Right lobe of liver (tissue), 6 donors: ENCODE results near the gene SLAMF8. TPM values are rescaled to one million over a fixed set of nuclear protein-coding genes. Genes with fewer than 3 reads are reported as not detected.

ENCODE experiments used
- ATAC-seq, 4 donors: fragments of 200-7000 bp; cut with Tn5 transposase; one replicate each; pipeline ENCODE4 v1.9.1; 2020; ENCODE audit warnings: mild to moderate bottlenecking in 4 of 4, moderate library complexity in 4 of 4
- DNase-seq, 3 donors: peaks; one replicate each; pipeline ENCODE4 v3.0.0-alpha.2; 2020
- H3K27ac ChIP-seq, 3 donors: fragments of 200-600 bp; one replicate each; pipeline ENCODE4 v1.8.0; 2022
- H3K27me3 ChIP-seq, 2 donors: fragments of 200-600 bp; one replicate each; pipeline ENCODE4 v1.8.0; 2022
- H3K36me3 ChIP-seq, 4 donors: fragments of 200-600 bp; sonication (generic) in 1 of 4; one replicate each; pipeline versions ENCODE4 v1.5.1 to v1.8.0; 2017 to 2022; ENCODE audit warnings: control low read depth in 1 of 4
- H3K4me1 ChIP-seq, 4 donors: fragments of 200-600 bp; sonication (generic) in 1 of 4; one replicate each; pipeline versions ENCODE4 v1.5.1 to v1.8.0; 2017 to 2022; ENCODE audit warnings: control low read depth in 1 of 4
- H3K4me3 ChIP-seq, 3 donors: fragments of 200-600 bp; one replicate each; pipeline ENCODE4 v1.8.0; 2022
- H3K9me3 ChIP-seq, 4 donors: fragments of 200-600 bp; sonication (generic) in 1 of 4; one replicate each; pipeline versions ENCODE4 v1.5.1 to v1.8.0; 2017 to 2022; ENCODE audit warnings: control low read depth in 1 of 4
- POLR2A ChIP-seq: fragments of 450-650 bp; IDR thresholded peaks from one replicate; pipeline ENCODE4 v1.6.1; 2017; ENCODE audit warnings: antibody characterized with exemption, mild to moderate bottlenecking
- WGBS: methylation state at CpG from one replicate; pipeline ENCODE4 v1.1.6; 2018; ENCODE audit warnings: low coverage, low lambda C conversion rate; ENCODE audit not compliant: insufficient coverage; ENCODE audit errors: missing lambda C conversion rate; 5-methylcytosine and 5-hydroxymethylcytosine counted together
- intact Hi-C, 2 donors: fragments of 100-400 bp; cut with DNase I; formaldehyde crosslinking; loops; one replicate each; pipeline versions ENCODE4 v1.11.2 to v1.14.1; 2022
- total RNA-seq, 6 experiments: library from RNA; depleted of rRNA in 2 of 6; stranded (reverse); fragments of >200 nt in 2 of 6; fragmentation: NEBNext Ultra II Directional in 3 of 6; extraction: Animal tissue kit (Norgen Biotek cat#: 25700) in 3 of 6; gene quantifications; one replicate each; pipeline versions ENCODE4 v1.1.0 to v1.2.4, GENCODE V29; 2016 to 2023
- TF ChIP-seq, protein P1 (sequence below), 4 donors: fragments of 200-600 bp in 3 of 4; fragments of 450-650 bp in 1 of 4; IDR thresholded peaks; one replicate each; pipeline versions ENCODE4 v1.5.1 to v1.8.0; 2016 to 2022; ENCODE audit warnings: antibody characterized with exemption in 4 of 4, mild to moderate bottlenecking in 2 of 4
- donor health status: DM: no; HTN: yes; CAD: no.
- donor health status: DM: no; HTN: no; CAD: no.
- donor health status: DM: no; HTN: no; CAD: no.
- donor health status: DM: no; HTN: yes; CAD: no.
- donor health status: DM: no; HTN: yes; CAD: no.

Gene SLAMF8
- total RNA-seq, 6 experiments from 2014 or later = 0.33 to 5.7 (median 2.5) TPM

DNA sequence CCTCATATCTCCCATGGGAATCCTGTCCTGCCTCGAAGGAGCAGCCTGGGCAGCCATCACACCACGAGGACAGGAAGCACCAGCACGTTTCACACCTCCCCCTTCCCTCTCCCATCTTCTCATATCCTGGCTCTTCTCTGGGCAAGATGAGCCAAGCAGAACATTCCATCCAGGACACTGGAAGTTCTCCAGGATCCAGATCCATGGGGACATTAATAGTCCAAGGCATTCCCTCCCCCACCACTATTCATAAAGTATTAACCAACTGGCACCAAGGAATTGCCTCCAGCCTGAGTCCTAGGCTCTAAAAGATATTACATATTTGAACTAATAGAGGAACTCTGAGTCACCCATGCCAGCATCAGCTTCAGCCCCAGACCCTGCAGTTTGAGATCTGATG, 8.7 kb downstream of the SLAMF8 start:
- DNase-seq (no peak), ATAC-seq (no peak)
- no CpG with 5 or more reads among the region's 3 CpGs for WGBS
- Histone ChIP-seq H3K4me3 (no peak overlapping the region), H3K27ac (no peak overlapping the region), H3K9me3 (no peaks in the 10 kb centered on the region), H3K36me3 (no peaks in the 10 kb centered on the region), H3K27me3 (no peaks in the 10 kb centered on the region), H3K4me1 (no peaks in the 10 kb centered on the region)
- intact Hi-C loops = no loop called here
- TF ChIP-seq POLR2A = no peak
- TF ChIP-seq, protein P1, sequence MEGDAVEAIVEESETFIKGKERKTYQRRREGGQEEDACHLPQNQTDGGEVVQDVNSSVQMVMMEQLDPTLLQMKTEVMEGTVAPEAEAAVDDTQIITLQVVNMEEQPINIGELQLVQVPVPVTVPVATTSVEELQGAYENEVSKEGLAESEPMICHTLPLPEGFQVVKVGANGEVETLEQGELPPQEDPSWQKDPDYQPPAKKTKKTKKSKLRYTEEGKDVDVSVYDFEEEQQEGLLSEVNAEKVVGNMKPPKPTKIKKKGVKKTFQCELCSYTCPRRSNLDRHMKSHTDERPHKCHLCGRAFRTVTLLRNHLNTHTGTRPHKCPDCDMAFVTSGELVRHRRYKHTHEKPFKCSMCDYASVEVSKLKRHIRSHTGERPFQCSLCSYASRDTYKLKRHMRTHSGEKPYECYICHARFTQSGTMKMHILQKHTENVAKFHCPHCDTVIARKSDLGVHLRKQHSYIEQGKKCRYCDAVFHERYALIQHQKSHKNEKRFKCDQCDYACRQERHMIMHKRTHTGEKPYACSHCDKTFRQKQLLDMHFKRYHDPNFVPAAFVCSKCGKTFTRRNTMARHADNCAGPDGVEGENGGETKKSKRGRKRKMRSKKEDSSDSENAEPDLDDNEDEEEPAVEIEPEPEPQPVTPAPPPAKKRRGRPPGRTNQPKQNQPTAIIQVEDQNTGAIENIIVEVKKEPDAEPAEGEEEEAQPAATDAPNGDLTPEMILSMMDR (IDR thresholded peaks at IDR 0.05) = no peak

DNA sequence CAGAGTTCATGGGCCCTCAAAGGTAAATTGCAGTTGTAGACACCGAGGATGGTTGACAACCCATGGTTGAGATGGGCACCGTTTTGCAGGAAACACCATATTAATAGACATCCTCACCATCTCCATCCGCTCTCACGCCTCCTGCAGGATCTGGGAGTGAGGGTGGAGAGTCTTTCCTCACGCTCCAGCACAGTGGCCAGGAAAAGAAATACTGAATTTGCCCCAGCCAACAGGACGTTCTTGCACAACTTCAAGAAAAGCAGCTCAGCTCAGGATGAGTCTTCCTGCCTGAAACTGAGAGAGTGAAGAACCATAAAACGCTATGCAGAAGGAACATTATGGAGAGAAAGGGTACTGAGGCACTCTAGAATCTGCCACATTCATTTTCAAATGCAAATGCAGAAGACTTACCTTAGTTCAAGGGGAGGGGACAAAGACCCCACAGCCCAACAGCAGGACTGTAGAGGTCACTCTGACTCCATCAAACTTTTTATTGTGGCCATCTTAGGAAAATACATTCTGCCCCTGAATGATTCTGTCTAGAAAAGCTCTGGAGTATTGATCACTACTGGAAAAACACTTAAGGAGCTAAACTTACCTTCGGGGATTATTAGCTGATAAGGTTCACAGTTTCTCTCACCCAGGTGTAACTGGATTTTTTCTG, 9.3 kb downstream of the SLAMF8 start:
- no peak overlapping the region for H3K4me3 ChIP-seq
- intact Hi-C loops = no loop called here
- no peaks in the 10 kb centered on the region for H3K9me3 ChIP-seq
- no peak for TF ChIP-seq POLR2A
- TF ChIP-seq, protein P1 (IDR thresholded peaks at IDR 0.05) = no peak
- H3K27me3 ChIP-seq = no peaks in the 10 kb centered on the region
- no peak overlapping the region for H3K27ac ChIP-seq
- DNase-seq = no peak
- ATAC-seq = no peak
- 68% methylated on average over 4 of the region's 8 CpGs for WGBS
- no peaks in the 10 kb centered on the region for H3K36me3 ChIP-seq
- no peaks in the 10 kb centered on the region for H3K4me1 ChIP-seq

DNA sequence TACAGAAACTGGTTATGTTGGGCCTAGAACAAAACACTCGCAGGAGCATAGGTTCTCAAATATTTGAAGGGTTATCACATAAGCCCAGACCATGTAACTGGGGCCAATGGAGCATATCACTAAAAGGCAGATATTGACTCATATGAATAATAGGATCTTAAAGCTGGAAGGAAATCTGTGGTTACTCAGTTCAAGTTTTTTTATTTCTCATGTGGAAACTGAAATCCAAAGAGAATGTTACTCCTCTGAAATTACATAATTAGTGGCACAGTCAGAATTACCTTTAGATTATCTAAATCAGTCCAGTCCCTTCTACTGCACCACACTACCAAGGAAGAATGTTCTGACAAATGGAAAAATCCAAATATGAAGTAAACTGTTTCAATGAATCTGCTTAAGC, 12.0 kb downstream of the SLAMF8 start:
- no peak for ATAC-seq
- intact Hi-C loops = no loop called here
- Histone ChIP-seq H3K27ac (no peak overlapping the region), H3K27me3 (no peaks in the 10 kb centered on the region), H3K36me3 (no peaks in the 10 kb centered on the region), H3K9me3 (no peaks in the 10 kb centered on the region), H3K4me3 (no peak overlapping the region), H3K4me1 (no peaks in the 10 kb centered on the region)
- no peak for DNase-seq
- 80% methylated on average over 1 of the region's 1 CpG for WGBS
- TF ChIP-seq, protein P1 (IDR thresholded peaks at IDR 0.05) = no peak
- no peak for TF ChIP-seq POLR2A

DNA sequence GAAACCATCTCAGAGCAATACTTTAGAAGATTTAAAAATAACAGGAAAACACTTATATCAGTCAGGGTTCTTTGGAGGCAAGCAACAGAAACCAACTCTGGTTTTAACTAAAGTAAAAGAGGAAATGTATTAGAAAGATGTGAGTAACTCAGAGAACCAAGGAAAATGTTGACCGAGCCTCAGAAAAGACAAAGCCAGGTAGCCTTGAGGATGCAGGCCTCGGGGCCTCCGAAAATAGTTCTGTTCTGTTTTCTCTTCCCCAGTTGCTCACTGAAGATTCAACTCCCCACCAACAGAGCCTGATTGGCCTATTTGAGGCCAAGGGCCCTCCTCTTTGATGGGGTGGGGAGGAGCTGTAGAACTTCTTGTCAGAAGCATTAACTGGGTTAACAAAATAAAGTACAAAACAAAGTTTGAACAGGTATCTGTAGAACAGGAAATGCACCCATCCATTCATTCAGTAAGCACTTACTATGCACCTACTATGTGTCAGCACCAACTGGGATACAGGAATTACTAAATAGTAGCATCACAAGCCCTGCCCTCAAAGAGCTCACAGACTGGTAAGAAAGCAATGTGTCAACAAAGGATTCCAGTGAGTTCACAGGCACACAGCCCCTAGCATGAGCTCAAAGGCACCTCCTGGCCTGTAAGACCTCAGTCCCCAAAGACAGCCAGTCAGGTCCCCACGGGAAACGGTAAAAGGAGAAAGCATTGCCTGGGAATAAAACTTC, 12.6 kb downstream of the SLAMF8 start:
- TF ChIP-seq, protein P1 (IDR thresholded peaks at IDR 0.05) = no peak
- no peak for TF ChIP-seq POLR2A
- no peaks in the 10 kb centered on the region for H3K36me3 ChIP-seq
- no peaks in the 10 kb centered on the region for H3K27me3 ChIP-seq
- H3K4me3 ChIP-seq = no peak overlapping the region
- intact Hi-C loops = no loop called here
- ATAC-seq (no peak), DNase-seq (no peak)
- H3K9me3 ChIP-seq = no peaks in the 10 kb centered on the region
- no peaks in the 10 kb centered on the region for H3K4me1 ChIP-seq
- H3K27ac ChIP-seq = no peak overlapping the region
- WGBS = 91% methylated on average over 3 of the region's 5 CpGs
